GM21526 (cell line): ENCODE measurements around the gene BABAM1.

Source experiments
- ATAC-seq: cut with Tn5 transposase; IDR thresholded peaks from one replicate; pipeline ENCODE4 v1.9.1; 2021; ENCODE audit warnings: moderate library complexity; ENCODE audit not compliant: unreplicated experiment, low FRiP score

The BABAM1 gene

DNA sequence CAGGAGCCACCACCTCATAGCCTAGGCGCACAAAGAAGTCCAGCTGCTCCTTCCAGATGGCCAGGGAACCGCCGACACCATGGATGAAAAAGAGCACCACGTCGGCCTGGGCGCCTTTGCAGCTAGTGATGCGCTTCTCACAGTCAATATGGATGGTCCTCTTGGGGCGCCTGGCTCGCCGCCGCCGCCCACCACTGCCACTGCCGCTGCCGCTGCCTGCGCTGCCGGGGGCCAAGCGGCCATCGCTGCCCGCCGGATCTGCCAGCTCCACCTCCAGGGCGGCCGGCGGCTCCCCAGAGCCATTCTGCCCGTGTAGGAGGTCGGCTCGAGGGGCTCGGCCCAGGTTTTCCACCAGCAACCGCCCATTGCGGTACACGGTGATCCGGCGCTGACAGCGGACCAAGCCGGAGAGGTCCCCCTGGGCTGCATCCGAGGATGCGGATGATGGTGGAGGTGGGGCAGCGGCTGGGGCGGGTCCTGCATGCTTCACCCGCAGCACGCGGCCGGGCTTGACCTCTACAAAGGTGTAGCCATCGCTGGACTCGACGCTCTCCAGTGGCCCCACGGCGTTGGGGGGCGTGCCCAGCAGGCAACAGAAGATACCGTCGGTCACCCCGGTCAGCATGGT is 33.9 kb downstream of the BABAM1 start:
- ATAC-seq, result no peak

DNA sequence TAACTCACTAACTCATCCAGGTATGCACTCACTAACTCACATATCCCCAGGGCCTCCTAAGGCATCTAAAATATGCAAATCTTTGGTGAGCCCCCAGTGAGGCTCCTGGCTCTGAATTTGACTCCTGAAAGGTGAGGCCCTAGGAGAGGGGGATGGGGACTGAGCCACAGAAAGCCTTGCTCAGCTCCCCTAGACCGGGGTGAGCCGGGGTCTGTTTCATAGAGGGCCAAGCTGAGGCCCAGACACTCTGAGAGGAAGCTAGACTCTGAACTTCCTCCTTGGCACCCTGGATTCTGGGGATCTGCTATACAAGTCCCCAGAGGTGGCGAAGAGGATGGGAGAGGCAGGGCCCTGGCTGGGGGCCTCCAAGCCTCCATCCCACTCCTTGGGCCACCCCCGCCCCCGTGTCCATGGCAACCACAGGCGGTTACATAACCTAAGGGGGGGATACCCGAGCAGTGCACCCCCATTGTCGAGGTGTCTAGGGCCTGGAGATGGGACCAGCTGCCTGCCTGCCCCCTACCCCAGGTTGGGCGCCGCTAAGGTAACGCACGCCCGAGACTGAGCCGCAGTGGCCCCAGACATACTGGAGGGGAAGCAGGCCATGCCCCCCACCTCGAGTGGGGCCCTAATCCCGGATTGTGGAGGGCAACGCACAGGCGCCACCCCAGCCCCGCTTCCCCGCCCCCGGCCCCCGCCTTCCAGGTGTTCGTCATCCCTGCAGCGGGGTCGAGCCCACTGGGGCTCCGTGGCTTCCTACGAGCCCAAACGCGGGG is 35.3 kb downstream of the BABAM1 start:
- no peak for ATAC-seq

DNA sequence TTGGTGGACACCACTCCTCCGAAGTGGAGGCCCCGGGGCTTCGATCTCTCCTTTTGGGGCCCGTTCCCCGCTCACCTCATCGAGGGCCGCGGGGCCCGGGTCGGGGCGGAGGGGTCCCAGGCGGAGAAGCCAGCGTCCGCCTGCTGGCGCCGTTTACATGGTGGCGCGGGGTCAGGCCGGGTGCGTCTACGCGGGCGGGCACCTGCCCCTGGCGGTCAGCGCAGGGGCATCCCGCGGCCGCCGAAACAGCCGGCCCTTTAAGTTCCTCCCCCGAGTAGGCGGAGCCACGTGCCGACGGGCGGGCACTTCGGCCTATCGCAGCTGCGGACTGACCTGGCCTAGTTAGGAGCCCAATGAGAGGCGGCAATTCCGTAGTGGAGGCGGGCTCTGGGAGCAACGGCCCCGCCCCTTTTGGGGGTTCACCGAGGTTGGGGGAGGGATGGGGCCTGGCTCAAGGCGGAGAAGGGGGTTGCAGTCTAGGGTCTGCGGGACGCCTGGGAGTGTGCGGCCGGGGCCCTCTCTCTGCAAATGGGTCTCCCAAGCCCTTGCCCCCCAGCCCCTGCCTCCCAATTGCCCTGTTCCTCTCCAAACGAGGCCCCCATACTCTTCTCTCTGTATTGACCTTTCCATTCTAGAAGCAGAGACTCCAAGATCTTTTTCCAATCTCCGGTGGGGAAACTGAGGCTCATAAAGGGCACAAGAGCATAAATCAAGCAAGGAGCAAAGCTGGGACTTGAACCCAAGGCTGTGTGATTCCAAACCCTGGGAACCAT is 36.1 kb downstream of the BABAM1 start, which contains the start of gene ABHD8:
ABHD8 (minus strand) TSS at position 259 of the 773 bp plus-strand sequence. CDS start 1,809 bp downstream, outside the sequence.
- ATAC-seq, result peak; percentile 51

DNA sequence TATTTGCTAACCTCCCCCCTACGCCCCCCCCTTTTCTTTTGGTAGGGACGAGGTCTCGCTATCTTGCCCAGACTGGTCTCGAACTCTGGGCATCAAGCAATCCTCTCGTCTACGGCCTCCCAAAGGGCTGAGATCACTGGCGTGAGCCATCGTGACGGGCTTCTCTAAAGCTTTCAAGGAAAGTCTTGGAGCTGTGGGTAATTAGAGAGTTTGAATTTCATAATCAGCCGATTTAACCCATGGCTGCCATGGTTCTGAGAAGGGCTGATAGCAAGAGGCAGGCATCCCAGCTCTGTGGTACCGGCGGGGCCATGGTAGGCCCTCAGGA is 36.7 kb downstream of the BABAM1 start:
- ATAC-seq, result no peak

DNA sequence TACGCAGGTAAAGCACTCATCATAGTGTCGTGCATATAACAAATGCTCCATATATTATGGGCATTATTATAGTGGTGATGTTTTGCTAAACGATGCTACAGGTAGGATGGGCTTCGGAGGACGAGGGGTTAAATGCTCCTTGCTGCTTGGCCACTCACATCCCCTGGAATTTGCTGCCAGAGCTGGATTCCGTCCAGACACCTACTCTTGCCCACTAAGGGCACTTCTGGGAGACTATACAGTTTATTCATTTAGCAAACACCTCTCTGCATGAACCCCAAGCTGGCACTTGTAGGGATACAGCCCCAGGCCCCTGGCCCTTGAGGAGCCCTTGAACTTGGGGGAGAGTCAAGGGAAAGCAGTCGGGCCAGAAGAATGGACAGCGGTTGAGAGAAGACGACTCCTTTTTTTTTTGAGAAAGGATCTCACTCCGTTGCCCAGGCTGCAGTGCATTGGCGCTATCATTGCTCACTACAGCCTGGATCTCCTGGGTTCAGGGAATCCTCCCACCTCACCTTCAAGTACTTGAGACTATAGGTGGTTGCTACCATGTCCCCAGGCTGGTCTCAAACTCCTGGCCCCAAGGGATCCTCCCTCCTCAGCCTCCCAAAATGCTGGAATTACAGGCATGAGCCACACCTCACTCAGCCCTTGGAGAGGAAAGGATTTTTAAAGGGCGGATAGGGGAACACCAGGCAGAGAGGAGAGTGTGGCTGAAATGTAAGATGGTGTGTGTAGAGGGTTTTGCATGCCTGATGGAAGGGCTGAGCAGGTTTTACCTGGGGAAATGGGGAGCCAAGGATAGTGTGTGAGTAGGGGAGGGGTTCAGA is 37.4 kb downstream of the BABAM1 start:
- ATAC-seq, result no peak

DNA sequence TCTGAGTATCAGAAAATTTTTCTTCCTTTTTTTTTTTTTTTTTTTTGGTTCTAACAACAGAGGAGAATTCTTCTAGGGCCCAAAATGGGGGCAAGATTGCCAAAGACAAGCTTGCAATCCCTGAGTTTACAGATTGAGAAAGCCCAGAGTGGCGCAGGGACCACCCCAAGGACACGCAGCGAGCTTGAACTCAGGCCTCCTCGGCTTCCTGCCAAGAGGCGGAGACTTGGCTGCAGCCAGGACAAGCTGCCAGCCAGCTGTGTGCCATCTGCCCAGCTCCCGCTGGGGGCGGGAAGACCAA is 37.9 kb downstream of the BABAM1 start:
- no peak for ATAC-seq

DNA sequence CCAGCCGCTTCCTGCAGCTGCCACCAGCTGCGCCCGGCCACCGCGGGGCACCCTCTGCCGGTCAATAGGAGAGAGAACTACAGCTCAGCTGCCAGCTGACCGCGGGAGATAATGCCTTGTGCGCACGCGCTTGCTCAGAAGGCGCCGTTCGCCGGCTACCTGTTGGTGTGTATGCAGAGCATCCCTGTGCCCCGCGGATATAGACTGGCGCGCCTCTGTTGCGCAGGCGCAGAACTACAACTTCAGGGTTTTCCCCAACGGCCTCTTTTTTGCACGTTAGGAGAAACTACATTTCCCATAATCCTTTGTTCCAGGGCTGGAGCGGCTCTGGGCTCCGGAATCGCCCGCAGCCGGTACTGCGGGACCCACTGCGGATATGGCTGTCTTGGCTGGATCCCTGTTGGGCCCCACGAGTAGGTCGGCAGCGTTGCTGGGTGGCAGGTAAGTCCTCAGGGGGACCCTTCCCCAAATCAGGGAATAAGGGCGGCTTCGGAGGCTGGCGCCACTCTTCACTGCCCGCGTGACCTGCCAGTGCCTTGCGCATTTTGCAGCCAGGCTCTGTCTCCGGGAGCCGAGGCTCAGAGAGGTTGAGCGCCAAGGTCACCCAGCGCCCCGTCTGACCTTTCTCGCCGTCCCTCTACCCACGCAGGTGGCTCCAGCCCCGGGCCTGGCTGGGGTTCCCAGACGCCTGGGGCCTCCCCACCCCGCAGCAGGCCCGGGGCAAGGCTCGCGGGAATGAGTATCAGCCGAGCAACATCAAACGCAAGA is 38.5 kb downstream of the BABAM1 start, which contains the start of gene MRPL34:
MRPL34 (plus strand) TSS at position 356 of the 768 bp plus-strand sequence; CDS start at position 377, 21 bp downstream.
- peak; percentile 50 for ATAC-seq

DNA sequence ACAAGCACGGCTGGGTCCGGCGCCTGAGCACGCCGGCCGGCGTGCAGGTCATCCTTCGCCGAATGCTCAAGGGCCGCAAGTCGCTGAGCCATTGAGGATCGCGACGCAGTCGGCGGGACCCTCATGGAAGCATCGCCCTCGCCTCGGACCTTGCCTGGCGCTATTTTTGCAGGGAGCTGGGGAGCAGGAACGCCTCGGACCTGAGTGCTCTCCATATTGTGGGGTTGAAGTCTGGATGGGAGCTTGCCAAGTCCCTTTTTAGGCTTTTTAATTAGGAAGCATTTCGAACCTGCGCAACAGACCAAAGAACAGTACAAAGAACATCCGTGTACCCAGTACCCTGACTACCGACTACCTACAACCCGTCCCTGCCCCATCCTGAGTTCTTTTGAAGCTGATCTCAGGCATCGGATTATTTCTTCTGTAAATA is 39.1 kb downstream of the BABAM1 start:
- ATAC-seq, result no peak

DNA sequence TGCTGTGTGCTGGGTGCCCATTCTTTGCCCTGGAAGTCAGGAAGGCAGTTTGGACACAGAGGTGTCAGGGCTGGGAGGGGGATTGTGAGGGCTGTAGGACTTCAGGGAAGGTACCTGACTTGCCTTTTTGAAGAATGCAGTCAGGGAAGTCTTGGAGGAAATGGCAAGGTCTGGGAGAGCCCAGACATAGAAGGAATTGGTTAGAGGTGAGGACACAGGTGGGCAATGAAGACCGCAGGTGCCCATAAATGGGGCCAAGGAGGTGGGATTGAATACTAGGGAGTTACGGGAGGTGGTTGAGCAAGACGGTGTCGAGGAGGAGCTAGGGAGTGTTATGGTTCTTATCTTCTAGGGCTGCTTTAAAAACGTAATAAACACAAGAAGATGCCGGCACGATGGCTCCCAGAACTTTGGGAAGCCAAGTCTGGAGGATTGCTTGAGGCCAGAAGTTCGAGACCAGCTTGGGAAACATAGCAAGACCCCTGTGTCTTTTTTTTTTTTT is 40.7 kb downstream of the BABAM1 start:
- no peak for ATAC-seq

DNA sequence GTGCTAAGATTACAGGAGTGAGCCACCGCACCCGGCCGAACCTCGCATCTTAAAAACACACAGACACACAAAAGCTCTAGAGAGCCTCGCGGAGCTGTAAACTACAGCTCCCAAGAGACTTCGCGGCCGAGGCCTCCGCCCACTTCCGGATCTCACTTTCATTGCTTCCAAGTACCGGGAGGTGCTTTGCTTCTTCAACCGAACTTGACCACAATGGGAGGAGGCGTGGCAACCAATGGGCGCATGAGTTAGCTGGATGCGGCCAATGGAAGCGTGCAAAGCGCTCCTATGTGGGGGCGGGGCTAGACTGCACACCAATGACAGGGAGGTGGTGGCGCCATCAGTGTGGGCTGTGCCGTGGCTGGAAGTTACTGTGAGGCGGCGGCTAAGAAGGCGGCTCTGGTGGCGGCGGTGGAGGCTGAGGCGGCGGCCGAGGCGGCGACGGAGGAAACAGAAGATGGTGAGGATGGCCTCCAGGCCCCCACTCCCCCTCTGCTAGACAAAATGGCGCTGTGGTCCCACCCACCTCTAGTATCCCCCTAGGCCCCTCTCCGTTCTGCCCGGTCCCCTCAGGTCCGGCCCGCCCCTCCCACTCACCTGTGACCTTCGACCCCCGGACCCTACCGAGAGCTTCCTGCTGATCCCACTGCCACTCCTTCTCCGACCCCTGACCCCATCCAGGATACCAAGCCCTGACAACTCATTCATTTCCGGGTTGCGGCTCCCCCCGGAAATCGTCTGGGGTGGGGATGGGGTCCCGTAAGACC is 42.1 kb downstream of the BABAM1 start, which contains the start of gene DDA1:
DDA1 (plus strand) TSS at position 366 of the 767 bp plus-strand sequence; CDS start at position 458, 92 bp downstream.
- ATAC-seq, result peak; percentile 56

DNA sequence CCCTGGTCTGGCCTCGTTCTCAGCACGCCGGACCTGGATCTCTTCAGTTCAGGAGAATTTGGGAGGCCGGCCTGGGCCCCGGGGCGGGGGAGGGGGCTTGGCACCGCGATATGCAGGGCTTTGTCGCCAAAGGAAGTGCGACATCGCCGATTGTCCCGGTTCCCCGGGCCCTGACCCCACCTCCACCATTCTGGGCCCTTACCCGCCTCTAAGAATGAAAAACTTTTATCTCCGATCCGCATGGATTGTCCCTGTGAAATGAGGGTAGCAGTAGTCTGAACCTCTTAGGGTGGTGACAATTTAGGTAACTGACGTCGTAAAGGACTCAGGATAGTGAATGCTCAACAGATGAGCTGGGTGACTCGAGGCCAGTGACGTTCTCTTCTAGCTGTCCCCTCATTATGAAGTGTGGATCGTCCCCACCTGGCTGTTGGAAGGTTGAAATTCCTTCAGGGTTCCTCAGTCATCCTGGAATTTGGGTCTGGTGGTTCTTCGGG is 42.8 kb downstream of the BABAM1 start:
- no peak for ATAC-seq

DNA sequence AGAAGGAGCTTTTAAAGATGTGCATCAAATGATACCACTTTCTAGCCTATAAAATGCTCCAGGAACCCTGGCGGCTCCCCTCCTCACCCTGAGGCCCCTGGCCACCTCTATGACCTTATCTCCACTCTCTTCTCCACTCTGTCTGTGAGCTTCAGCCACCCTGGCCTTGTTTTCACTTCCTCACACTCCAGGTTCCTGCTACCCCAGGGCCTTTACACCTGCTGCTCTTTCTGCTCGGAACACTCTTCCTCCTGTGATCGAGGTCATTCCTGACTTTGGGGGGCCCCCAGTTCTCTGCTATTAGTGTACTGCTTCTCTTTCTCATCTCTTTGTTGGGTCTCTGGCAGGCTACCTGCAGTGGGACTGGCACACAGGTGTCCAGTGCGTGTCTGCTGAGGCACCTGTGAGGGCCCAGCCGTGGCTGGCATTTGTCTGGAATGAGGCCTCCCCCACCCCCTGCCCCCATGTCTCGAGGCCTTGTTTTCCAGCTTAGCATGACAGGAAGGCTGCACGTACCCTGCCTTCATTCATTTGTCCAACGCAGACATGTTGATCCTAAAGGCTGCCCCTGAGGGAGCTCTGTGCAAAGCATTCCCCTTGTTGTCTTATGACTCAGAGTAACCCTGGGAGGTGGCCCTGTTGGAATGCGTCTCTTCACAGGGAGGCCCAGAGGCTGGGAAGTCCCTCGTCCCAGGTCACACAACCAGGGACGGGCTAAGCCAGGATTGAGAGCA is 44.4 kb downstream of the BABAM1 start:
- no peak for ATAC-seq

DNA sequence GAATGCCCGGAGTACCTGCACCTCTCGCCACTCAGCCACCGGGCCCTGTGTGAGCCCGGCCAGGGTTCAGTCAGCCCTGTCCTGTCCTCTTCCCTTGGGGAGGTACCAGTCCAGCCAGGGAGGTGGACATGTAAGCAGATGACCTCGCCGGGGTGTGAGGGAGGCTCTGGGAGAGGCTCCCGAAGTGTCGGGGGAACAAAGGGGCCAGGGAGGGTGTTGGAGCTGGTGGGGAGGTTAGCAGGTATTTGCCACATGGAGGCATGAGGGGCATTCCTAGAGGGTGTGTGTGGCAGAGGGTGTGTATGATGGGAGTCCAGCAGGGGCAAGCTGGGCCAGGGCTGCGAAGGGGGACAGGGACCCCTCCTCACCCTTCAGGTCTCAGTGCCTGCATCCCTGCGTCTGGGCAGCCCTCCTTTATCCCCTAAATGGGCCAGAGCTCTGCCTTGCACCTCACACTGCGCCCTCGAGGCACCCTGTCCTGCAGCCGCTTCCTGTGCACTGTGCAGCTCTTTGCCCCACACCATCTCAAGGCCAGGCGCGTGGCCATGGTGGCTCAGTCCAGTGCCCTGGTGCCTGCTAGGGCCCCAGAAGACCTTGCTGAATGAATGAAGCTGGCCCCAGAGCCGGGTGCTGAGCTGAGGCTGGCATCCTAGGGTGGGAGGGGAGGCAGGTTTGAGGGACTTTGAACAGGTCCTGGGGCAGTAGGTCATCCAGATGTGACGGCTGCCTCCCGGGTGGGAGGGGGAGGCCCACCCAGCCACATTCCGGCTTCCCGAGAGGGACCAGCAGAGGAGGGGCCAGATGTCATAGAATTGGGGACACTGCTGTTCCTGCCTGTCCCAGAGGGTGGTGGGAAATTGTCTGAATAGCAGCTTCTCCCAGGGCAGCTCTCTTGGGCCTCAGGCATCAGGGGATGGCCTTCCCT is 45.2 kb downstream of the BABAM1 start:
- no peak for ATAC-seq

DNA sequence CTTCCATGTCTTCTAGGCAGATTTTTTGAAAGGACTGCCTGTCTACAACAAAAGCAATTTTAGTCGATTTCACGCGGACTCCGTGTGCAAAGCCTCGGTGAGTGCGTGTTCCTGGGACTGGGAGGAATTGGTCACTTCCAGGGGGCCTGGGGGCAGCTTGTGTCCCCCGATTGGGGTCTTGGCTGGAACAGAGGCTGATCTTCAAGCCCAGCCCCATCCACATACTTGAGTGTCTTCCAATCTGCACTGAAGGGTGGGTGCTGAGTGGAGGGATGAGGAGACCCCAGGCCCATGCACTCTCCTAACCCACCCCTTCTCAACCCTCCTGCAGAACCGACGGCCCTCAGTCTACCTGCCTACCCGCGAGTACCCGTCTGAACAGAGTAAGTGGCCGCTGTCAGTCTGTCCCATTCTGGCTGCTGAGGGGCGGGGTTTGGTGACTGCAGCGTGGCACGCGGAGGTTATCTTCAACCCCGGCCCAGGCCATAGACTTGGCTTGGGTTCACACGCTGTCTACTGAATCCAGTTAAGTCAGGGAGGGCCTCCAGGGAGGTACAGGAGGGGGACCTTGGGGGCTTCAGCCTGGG is 46.9 kb downstream of the BABAM1 start:
- no peak for ATAC-seq

DNA sequence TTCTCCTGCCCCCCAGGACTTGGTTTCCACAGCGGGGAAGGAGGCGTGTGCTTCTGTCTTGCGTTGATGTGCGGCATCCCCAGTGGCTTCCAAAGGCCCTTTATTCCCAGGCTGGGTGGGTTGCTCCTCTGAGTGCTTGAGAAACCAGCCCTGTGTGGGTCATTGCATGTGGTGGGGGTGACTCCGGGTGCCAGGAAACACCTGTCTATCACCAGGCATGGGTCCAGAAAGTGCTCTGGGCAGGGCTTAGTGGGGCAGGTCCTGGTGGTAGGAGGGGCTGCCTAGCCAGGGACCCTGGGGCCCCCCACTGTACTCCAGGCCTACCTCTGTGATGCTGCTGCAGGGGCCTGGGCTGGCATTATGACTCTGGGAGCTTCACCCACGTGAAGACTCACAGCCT is 51.7 kb downstream of the BABAM1 start:
- no peak for ATAC-seq

DNA sequence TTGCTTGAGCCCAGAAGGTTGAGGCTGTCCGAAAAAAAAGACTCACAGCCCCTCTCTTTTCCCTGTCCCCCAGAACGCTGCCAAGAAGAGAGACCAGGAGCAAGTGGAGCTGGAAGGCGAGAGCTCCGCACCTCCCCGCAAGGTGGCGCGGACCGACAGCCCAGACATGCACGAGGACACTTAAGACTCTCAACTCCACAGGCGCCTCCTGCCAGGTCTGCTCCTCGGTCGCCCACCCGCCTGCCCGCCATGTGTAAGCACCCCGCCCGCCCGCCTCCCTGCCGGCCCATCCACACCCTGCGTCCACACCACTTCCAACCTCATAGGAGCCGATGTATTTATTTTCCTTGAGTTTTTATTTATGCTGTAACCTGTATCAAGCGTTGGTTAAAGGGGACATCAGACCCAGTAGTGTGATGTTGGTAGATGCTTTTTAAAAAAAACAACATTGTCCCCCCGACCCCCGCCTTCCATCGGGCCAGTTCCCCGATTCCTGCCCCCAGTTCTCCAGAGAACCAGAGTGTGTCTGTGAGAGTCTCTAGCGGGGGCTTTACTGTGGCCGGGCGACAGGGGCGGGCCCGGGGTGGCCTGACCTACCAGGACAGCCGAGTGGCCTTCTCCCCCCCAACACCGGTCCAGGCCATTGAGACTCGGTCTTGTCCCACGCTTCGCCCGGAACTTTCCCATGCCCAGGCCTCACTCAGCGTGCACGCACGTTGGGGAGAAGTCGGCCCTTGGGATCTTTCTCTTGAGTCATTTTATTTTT is 52.4 kb downstream of the BABAM1 start:
- no peak for ATAC-seq
